ENCODE results near the gene PCTP. TPM values are rescaled to one million over a fixed set of nuclear protein-coding genes. Genes with fewer than 3 reads are reported as not detected.

The PCTP gene
- total RNA-seq, 1 donor from 2014 or later = 15.4 TPM

DNA sequence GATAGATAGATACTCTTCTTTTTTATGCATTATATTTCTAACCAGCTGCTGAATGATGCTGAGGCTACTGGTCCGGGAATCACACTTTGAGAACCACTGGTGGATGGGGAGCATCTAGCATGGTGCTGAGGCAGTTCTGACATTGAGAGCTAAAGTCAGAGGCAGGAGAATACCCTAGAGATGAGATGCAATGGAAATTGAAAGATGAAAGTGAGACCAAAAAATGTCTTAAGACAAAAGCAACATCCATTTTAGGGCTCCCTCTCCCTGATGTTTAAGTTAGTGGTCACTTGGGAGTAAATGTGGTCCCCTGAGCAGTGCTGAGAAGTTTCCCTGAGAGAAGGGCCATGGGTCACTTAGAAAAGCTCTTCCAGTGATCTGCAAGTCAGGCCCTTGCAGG, 6.8 kb downstream of the PCTP start:
- Mint-ChIP-seq H3K36me3 (ENCODE audit: low read depth) (peaks cover 3% of the 10 kb centered on the region), H3K27ac (ENCODE audit: unreplicated experiment) (no peak overlapping the region), H3K9me3 (no peaks in the 10 kb centered on the region), H3K4me1 (peaks cover 4% of the 10 kb centered on the region), H3K4me3 (no peak overlapping the region), H3K27me3 (ENCODE audit: low read depth) (no peaks in the 10 kb centered on the region)
- TF ChIP-seq, protein P1, sequence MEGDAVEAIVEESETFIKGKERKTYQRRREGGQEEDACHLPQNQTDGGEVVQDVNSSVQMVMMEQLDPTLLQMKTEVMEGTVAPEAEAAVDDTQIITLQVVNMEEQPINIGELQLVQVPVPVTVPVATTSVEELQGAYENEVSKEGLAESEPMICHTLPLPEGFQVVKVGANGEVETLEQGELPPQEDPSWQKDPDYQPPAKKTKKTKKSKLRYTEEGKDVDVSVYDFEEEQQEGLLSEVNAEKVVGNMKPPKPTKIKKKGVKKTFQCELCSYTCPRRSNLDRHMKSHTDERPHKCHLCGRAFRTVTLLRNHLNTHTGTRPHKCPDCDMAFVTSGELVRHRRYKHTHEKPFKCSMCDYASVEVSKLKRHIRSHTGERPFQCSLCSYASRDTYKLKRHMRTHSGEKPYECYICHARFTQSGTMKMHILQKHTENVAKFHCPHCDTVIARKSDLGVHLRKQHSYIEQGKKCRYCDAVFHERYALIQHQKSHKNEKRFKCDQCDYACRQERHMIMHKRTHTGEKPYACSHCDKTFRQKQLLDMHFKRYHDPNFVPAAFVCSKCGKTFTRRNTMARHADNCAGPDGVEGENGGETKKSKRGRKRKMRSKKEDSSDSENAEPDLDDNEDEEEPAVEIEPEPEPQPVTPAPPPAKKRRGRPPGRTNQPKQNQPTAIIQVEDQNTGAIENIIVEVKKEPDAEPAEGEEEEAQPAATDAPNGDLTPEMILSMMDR (conservative IDR thresholded peaks at IDR 0.05) = no peak
- no peak for DNase-seq (ENCODE audit: low read depth, low spot score)

DNA sequence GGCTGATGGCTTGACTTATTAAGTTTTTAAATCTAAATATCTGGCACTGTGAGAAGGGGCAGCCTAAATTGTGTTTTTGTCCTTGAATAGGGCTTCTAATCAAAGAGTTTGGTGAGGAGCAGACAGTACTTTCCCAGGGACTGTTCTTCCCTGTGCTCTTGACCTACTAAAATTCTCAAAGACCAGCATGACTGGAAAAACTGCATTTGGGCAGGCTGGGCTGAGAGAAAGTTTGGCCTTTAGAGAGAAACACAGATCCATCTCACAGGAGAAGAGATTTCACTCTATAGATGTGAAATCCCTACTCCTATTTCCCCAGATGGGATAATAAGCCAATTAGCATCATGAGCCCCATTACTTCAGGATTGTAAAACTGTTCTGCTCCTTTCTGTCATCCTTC, 7.3 kb downstream of the PCTP start:
- Mint-ChIP-seq H3K4me1 (peaks cover under 1% of the 10 kb centered on the region), H3K27me3 (ENCODE audit: low read depth) (no peaks in the 10 kb centered on the region), H3K36me3 (ENCODE audit: low read depth) (peaks cover 3% of the 10 kb centered on the region), H3K27ac (ENCODE audit: unreplicated experiment) (no peak overlapping the region), H3K9me3 (no peaks in the 10 kb centered on the region), H3K4me3 (no peak overlapping the region)
- TF ChIP-seq, protein P1 (conservative IDR thresholded peaks at IDR 0.05) = no peak
- DNase-seq (ENCODE audit: low read depth, low spot score) = no peak

DNA sequence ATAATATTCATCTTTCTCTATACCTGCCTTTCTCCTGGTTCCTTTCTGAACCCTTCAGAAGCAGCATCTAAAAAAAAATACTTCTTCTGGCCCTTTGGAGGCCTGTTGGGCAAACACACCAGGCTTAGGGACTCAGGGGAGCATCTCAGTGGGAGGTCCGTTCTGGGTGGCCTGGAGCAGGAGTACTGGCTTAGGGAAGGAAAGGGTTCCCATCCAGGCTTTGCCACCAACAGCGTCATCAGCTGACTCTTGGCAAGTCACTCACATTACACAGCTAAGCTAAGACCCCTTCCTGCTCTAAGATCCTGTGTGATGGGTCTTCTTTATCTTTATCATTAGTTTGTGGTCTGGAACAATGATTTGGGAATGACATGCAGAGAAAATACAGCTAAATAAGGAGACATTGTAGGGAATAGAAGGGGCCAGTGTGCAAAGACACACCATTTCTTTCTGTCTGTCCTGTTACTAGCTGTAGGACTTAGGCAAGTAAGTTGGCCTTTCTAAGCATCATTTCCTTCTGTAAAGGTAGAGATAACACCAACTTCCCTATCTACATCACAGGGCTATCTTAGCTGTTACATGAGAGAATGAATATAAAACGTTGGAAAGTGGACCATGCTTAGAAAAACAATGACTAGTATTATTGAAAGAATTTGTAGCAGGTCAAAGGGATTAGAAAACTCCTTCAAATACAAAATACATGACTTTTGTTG, 9.9 kb downstream of the PCTP start:
- DNase-seq (ENCODE audit: low read depth, low spot score) = no peak
- peaks cover 8% of the 10 kb centered on the region for H3K9me3 Mint-ChIP-seq
- TF ChIP-seq, protein P1 (conservative IDR thresholded peaks at IDR 0.05) = no peak

DNA sequence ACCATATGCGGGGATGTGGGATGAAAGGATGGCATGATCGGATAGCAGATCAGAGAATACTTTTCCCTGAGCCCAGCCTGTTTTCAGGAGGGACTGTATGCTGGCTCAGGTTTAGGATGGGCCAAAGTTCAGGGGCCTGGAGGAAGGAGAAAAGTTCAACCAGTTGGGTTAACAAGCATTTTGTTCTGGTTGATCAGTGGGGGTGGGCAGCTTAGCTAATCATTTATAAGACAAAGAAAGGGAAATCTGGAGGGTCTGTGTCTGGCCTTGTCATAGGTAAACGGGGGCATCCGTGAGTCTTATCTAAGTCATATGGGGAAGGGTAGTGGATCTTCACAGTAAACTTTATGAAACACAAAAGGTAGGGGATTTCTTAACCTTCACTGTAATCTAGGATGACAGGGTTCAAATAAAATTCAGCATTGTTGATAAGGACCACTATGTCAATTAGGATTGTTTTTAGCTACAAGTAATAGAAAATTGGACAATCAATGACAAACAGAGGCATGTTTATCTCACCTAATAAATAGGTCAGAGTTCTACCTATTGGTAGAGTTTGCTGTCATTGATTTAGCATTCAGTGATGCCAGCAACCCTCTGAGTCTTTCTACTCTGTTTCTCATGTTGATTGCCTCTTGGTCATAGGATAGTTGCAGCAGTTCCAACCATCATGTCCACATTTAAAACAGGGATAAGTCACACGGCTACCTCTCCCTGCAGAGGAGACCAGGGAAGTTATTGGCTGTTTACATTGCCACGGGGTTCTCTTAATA, 11.4 kb downstream of the PCTP start:
- Mint-ChIP-seq H3K27me3 (ENCODE audit: low read depth) (no peaks in the 10 kb centered on the region), H3K9me3 (peaks cover 8% of the 10 kb centered on the region), H3K27ac (ENCODE audit: unreplicated experiment) (no peak overlapping the region)

More for the DNA sequence above, 9.9 kb downstream of the PCTP start:
- H3K36me3 Mint-ChIP-seq (ENCODE audit: low read depth) = peaks cover 9% of the 10 kb centered on the region
- H3K4me1 Mint-ChIP-seq = peaks cover 9% of the 10 kb centered on the region
- H3K4me3 Mint-ChIP-seq = no peak overlapping the region
- H3K27me3 Mint-ChIP-seq (ENCODE audit: low read depth) = no peaks in the 10 kb centered on the region
- H3K27ac Mint-ChIP-seq (ENCODE audit: unreplicated experiment) = no peak overlapping the region

DNA sequence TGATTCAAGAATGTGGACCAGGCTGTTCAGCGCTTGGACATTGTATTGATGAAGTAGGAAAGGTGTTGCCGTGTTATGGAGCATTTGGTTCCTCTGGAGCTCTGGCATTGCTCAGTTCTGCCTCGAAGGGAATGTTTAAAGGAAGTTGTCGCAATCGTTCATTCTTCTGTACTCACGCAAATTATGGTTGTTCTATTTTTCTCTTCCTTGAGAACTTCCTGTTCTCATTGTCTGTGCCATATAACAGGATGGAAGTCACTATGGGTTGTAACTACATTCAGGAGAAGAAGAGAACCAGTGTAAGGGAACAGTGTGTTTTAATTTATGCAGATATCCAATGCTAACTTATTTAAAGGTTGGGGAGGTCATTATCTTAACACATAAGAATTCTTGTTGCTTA, 13.0 kb downstream of the PCTP start:
- H3K27me3 Mint-ChIP-seq (ENCODE audit: low read depth) = no peaks in the 10 kb centered on the region
- no peak overlapping the region for H3K27ac Mint-ChIP-seq (ENCODE audit: unreplicated experiment)
- H3K4me1 Mint-ChIP-seq = peaks cover 9% of the 10 kb centered on the region
- no peak for DNase-seq (ENCODE audit: low read depth, low spot score)
- peaks cover 13% of the 10 kb centered on the region for H3K36me3 Mint-ChIP-seq (ENCODE audit: low read depth)
- H3K9me3 Mint-ChIP-seq = peaks cover 8% of the 10 kb centered on the region
- H3K4me3 Mint-ChIP-seq = no peak overlapping the region
- TF ChIP-seq, protein P1 (conservative IDR thresholded peaks at IDR 0.05) = no peak

More for the DNA sequence above, 11.4 kb downstream of the PCTP start:
- Mint-ChIP-seq H3K4me1 (peaks cover 9% of the 10 kb centered on the region), H3K36me3 (ENCODE audit: low read depth) (peaks cover 9% of the 10 kb centered on the region), H3K4me3 (no peak overlapping the region)
- DNase-seq (ENCODE audit: low read depth, low spot score) = no peak
- TF ChIP-seq, protein P1 (conservative IDR thresholded peaks at IDR 0.05) = no peak

Data from neural crest cell (in vitro differentiated cells).